ENCODE results near the gene RBP2. TPM values are rescaled to one million over a fixed set of nuclear protein-coding genes. Genes with fewer than 3 reads are reported as not detected.

The RBP2 gene
- total RNA-seq, 1 donor from 2014 or later: 3.1 TPM

DNA sequence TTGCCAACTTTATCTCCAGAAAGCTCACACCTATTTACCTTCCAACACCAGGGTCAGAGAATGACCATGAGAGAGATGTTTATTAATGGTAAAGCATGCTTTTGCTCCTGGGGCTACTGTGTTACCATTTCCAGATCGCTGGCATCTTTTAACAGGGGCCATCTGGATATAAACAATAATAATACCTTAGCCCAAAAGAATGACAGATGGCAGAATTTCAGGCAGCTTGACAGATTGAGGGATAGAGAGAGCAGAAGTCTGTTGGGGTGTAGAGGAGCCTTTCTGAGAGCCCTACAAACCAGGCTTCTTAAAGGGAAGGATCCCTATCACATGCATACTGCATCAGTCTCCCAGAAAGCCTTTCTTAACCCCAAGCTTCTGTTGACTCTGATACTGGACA, 45.5 kb upstream of the RBP2 start:
- DNase-seq (no peak), ATAC-seq (no peak)
- Histone ChIP-seq H3K4me1 (no peaks in the 10 kb centered on the region), H3K27ac (no peak overlapping the region), H3K36me3 (no peaks in the 10 kb centered on the region), H3K9me3 (no peaks in the 10 kb centered on the region), H3K27me3 (ENCODE audit: low read depth) (no peaks in the 10 kb centered on the region), H3K4me3 (no peak overlapping the region)
- TF ChIP-seq, protein P1, sequence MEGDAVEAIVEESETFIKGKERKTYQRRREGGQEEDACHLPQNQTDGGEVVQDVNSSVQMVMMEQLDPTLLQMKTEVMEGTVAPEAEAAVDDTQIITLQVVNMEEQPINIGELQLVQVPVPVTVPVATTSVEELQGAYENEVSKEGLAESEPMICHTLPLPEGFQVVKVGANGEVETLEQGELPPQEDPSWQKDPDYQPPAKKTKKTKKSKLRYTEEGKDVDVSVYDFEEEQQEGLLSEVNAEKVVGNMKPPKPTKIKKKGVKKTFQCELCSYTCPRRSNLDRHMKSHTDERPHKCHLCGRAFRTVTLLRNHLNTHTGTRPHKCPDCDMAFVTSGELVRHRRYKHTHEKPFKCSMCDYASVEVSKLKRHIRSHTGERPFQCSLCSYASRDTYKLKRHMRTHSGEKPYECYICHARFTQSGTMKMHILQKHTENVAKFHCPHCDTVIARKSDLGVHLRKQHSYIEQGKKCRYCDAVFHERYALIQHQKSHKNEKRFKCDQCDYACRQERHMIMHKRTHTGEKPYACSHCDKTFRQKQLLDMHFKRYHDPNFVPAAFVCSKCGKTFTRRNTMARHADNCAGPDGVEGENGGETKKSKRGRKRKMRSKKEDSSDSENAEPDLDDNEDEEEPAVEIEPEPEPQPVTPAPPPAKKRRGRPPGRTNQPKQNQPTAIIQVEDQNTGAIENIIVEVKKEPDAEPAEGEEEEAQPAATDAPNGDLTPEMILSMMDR (IDR thresholded peaks at IDR 0.05): no peak
- intact Hi-C loops (cut with DNase I): no loop called here

DNA sequence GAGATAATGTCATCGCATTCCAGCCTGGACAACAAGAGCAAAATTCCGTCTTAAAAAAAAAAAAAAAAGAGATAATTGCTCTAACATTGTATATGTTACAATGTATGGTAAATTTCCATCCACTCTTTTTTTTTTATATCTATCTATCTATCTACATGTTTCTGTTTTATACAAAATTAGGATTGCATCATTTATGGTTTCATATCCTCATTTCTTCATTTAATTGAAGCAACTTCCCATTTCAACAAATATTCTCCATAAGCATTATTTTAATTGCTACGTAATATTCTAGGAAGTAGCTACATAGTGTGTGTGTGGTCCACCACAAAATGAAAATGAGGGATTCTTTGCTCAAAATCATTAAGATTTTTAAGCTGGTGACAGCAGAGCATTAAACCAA, 44.8 kb upstream of the RBP2 start:
- Histone ChIP-seq H3K27ac (no peak overlapping the region), H3K4me3 (no peak overlapping the region), H3K4me1 (no peaks in the 10 kb centered on the region), H3K36me3 (no peaks in the 10 kb centered on the region), H3K27me3 (ENCODE audit: low read depth) (no peaks in the 10 kb centered on the region), H3K9me3 (no peaks in the 10 kb centered on the region)
- ATAC-seq (peak; percentile 20 to 38), DNase-seq (no peak)
- intact Hi-C loops (cut with DNase I): no loop called here
- TF ChIP-seq, protein P1 (IDR thresholded peaks at IDR 0.05): no peak

DNA sequence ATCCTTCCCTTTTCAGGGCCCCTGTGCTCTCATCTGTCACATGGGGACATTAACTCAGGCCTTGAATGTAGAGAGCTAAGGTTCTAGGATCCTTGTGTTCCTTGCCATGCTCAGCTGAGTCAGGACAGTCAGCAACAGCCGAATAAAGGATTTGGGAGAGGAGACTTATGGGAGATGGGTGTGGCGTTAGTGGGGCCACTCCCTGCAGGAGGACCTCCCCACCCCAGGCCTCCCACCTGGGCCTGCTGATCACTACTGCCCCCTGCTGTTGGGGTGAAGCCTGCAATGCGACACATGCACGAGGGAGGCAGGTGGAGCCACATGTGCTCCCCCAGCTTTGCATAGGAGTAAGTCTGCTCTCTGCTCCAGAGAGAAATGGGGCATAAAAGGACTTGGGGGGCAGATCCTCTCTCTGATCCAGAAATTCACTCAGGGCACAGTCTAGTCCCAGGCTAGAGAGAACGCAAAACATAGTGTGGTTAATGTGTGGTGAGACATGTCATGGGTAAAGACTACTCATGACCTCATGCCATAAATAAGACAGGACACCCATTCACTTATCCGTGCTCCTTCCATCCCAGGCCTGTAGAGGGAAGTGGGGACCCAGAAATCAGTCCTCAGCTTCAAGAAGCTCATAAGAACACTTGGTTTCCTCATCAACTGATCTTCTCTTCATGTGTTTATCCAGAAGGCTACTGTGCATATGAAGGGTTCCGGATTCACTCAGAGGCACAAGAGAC, 43.9 kb upstream of the RBP2 start:
- no peak overlapping the region for H3K27ac ChIP-seq
- no peaks in the 10 kb centered on the region for H3K36me3 ChIP-seq
- no peaks in the 10 kb centered on the region for H3K4me1 ChIP-seq
- intact Hi-C loops (cut with DNase I): no loop called here
- no peak overlapping the region for H3K4me3 ChIP-seq
- DNase-seq (no peak), ATAC-seq (peak; percentile 55 to 57)
- TF ChIP-seq, protein P1 (IDR thresholded peaks at IDR 0.05): peak; percentile 29
- H3K9me3 ChIP-seq: no peaks in the 10 kb centered on the region
- H3K27me3 ChIP-seq (ENCODE audit: low read depth): no peaks in the 10 kb centered on the region

DNA sequence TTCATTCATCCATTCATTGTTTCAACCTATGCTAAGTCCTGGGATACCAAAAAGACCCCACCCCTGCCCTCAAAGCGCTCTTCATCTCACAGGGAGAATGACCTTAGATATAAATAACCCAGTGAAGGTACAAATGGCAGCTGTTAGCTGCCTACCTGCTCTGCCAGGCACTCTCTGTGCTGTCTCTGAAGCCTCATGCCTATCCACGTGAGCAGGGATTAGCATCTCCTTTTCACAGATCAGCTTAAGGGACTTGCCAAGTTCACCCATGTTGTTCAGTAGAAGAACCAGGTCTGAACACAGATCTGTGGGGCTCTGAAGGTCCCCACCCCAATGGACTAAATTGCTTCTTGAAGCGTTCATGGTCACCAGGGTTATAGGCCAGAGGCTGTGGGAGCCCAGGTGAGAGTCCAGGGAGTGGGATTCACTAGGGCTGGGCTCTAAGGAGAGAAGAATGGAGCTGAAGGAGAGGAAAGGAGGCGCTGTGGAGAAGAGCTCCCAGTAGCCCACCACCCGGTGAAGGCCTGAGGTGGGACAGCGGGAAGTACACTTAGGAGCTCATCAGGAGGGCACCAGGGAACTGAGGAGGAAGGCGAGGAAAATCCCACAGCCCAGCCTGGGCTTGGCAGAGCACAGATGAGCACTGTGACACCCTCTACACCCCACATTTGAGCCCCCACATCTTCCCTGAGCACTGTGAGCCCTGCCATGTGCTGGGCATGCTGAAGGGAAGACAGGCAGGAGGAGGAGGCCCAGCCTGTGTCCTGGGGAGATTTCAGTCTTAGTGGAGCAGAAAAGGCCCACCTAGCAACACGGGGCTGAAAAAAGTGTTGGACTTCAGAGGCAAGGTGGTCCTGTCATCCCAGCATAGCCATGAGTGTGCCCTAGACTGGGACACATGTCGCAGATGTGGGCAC, 42.9 kb upstream of the RBP2 start:
- H3K27ac ChIP-seq: no peak overlapping the region
- no peaks in the 10 kb centered on the region for H3K27me3 ChIP-seq (ENCODE audit: low read depth)
- H3K4me1 ChIP-seq: no peaks in the 10 kb centered on the region
- ATAC-seq (no peak), DNase-seq (no peak)
- no peaks in the 10 kb centered on the region for H3K36me3 ChIP-seq
- H3K9me3 ChIP-seq: no peaks in the 10 kb centered on the region
- TF ChIP-seq, protein P1 (IDR thresholded peaks at IDR 0.05): no peak
- no peak overlapping the region for H3K4me3 ChIP-seq
- intact Hi-C loops (cut with DNase I): no loop called here

DNA sequence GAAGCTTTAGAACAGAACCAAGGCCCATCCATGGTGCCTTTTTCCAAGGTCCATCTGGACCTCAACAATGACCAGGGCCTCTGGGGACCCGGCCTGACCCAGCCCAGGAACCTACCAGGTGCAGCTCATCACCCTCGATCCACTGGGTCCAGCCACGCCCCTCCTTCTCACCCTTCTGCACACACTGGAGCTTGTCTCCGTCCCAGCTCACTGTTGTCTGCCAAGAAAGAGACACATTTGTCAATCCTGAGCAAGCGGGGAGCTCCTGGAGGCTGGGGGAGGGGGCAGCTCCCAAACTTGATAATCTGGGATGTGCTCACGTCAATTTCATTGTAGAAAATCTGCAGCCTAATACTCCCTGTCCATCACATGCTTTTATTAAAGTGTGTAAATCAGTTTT, 42.0 kb upstream of the RBP2 start:
- Histone ChIP-seq H3K9me3 (no peaks in the 10 kb centered on the region), H3K4me1 (no peaks in the 10 kb centered on the region), H3K27ac (no peak overlapping the region), H3K36me3 (no peaks in the 10 kb centered on the region), H3K27me3 (ENCODE audit: low read depth) (no peaks in the 10 kb centered on the region), H3K4me3 (no peak overlapping the region)
- DNase-seq (no peak), ATAC-seq (no peak)
- intact Hi-C loops (cut with DNase I): no loop called here
- TF ChIP-seq, protein P1 (IDR thresholded peaks at IDR 0.05): no peak
